Adrenal gland (tissue), 5 donors: ENCODE measurements around the gene TSPEAR.

Source experiments
- POLR2A ChIP-seq, 2 donors: fragments of 450-650 bp; IDR thresholded peaks; one replicate each; pipeline ENCODE4 v1.6.1; 2017; ENCODE audit warnings: antibody characterized with exemption in 2 of 2, mild to moderate bottlenecking in 2 of 2, moderate library complexity in 1 of 2
- TF ChIP-seq, protein P1 (sequence below), 6 experiments: fragments of 450-650 bp in 4 of 6; fragments of 200-600 bp in 2 of 6; sonication (generic) in 1 of 6; IDR thresholded peaks; 1 replicate in 5 of 6; 2 replicates in 1 of 6; pipeline versions ENCODE4 v1.5.1 to v1.8.0; 2016 to 2021; ENCODE audit warnings: antibody characterized with exemption in 6 of 6, mild to moderate bottlenecking in 2 of 6, moderate library complexity in 1 of 6
- donor health status: DM: no; HTN: no; CAD: no.

GRCh38 chr21:44449473-44450363 is 261.7 kb downstream of the TSPEAR start:
- TF ChIP-seq, protein P1, sequence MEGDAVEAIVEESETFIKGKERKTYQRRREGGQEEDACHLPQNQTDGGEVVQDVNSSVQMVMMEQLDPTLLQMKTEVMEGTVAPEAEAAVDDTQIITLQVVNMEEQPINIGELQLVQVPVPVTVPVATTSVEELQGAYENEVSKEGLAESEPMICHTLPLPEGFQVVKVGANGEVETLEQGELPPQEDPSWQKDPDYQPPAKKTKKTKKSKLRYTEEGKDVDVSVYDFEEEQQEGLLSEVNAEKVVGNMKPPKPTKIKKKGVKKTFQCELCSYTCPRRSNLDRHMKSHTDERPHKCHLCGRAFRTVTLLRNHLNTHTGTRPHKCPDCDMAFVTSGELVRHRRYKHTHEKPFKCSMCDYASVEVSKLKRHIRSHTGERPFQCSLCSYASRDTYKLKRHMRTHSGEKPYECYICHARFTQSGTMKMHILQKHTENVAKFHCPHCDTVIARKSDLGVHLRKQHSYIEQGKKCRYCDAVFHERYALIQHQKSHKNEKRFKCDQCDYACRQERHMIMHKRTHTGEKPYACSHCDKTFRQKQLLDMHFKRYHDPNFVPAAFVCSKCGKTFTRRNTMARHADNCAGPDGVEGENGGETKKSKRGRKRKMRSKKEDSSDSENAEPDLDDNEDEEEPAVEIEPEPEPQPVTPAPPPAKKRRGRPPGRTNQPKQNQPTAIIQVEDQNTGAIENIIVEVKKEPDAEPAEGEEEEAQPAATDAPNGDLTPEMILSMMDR (IDR thresholded peaks at IDR 0.05), result no peak
- no peak for TF ChIP-seq POLR2A (IDR thresholded peaks at IDR 0.05)
